Psoas muscle (tissue), 8 donors: ENCODE measurements around the gene RING1. TPM values are rescaled to one million over a fixed set of nuclear protein-coding genes. Genes with fewer than 3 reads are reported as not detected.
A peak's percentile ranks its signal among the peaks of the same experiment; 100 is the strongest.

Experiments
- ATAC-seq, 4 donors: fragments of 200-7000 bp; cut with Tn5 transposase; one replicate each; pipeline ENCODE4 v1.9.1; 2020; ENCODE audit warnings: moderate library complexity in 3 of 4, mild to moderate bottlenecking in 2 of 4
- DNase-seq, 2 donors: peaks; one replicate each; pipeline ENCODE4 v3.0.0-alpha.2; 2020
- H3K27ac ChIP-seq: fragments of 200-600 bp; one replicate; pipeline ENCODE4 v1.8.0; 2022
- H3K27me3 ChIP-seq, 3 donors: fragments of 200-600 bp in 1 of 3; one replicate each; pipeline versions ENCODE4 v1.6.1 to v1.8.0; 2013 to 2022; ENCODE audit warnings: low read length in 2 of 3, mild to moderate bottlenecking in 2 of 3, moderate library complexity in 1 of 3; ENCODE audit not compliant: insufficient read depth in 3 of 3
- H3K36me3 ChIP-seq, 2 donors: fragments of 200-600 bp in 1 of 2; one replicate each; pipeline versions ENCODE4 v1.6.1 to v1.8.0; 2013 to 2022; ENCODE audit warnings: low read depth in 1 of 2, mild to moderate bottlenecking in 1 of 2, moderate library complexity in 1 of 2; ENCODE audit not compliant: insufficient read depth in 1 of 2
- H3K4me1 ChIP-seq: fragments of 200-600 bp; one replicate; pipeline ENCODE4 v1.8.0; 2022
- H3K4me3 ChIP-seq: fragments of 200-600 bp; one replicate; pipeline ENCODE4 v1.8.0; 2022; ENCODE audit warnings: mild to moderate bottlenecking
- H3K9me3 ChIP-seq: fragments of 200-600 bp; one replicate; pipeline ENCODE4 v1.8.0; 2022
- CTCF ChIP-seq: fragments of 200-600 bp; IDR thresholded peaks from one replicate; pipeline ENCODE4 v1.8.0; 2022; ENCODE audit warnings: antibody characterized with exemption
- WGBS, 3 donors: extraction: QIAGEN DNeasy Blood & Tissue Kit; methylation state at CpG; one replicate each; pipeline versions ENCODE4 v1.1.6 to v1.1.7; 2013; 5-methylcytosine and 5-hydroxymethylcytosine counted together
- intact Hi-C, 2 donors: fragments of 100-400 bp; cut with DNase I; formaldehyde crosslinking; loops; one replicate each; pipeline versions ENCODE4 v1.11.0 to v1.14.2; 2022
- polyA plus RNA-seq, 3 donors: library from polyadenylated mRNA; stranded (reverse); fragments of 200-250 nt; gene quantifications; one replicate each; pipeline ENCODE4 v1.2.3, GENCODE V29; 2013
- total RNA-seq, 4 donors: library from RNA; stranded (reverse); fragmentation: NEBNext Ultra II Directional in 2 of 4; extraction: Animal tissue kit (Norgen Biotek cat#: 25700) in 2 of 4; gene quantifications; one replicate each; pipeline versions ENCODE4 v1.2.1 to v1.2.4, GENCODE V29; 2021 to 2023
- donor health status: healthy with polysubstance abuse.
- donor health status: DM: no; HTN: no; CAD: no; lungs with moderate emphysema.
- donor health status: Bipolar disorder and iron deficiency.
- donor health status: healthy.
- donor health status: DM: yes; HTN: yes; CAD: no.
- donor health status: DM: no; HTN: no; CAD: no.
- donor health status: DM: no; HTN: no; CAD: no.
- donor health status: DM: yes; HTN: yes; CAD: no.

The RING1 gene
- total and polyA plus RNA-seq, 7 donors, result 27.9 to 39.4 (median 30.2) TPM

- intact Hi-C loops, result loop anchor here in 1 of 2 donors (5.0 kb wide), 1 partner anchor 69 kb away; no protein-coding TSS in a partner anchor
Measured at GRCh38 chr6:33168639-33169038, 39.7 kb upstream of the RING1 start.

GRCh38 chr6:33169291-33170175, 38.8 kb upstream of the RING1 start:
- no peak overlapping the region for H3K27ac ChIP-seq
- TF ChIP-seq CTCF, result no peak
- no peak overlapping the region for H3K4me3 ChIP-seq
- DNase-seq (no peak), ATAC-seq (no peak)
- intact Hi-C loops, result loop anchor here in 1 of 2 donors (5.0 kb wide), 1 partner anchor 68 kb away; no protein-coding TSS in a partner anchor
- no peaks in the 10 kb centered on the region for H3K27me3 ChIP-seq
- H3K9me3 ChIP-seq, result no peaks in the 10 kb centered on the region
- H3K36me3 ChIP-seq, result no peaks in the 10 kb centered on the region
- 83 to 93% (median 91%) methylated on average over 10 of the region's 10 CpGs for WGBS, 3 donors
- H3K4me1 ChIP-seq, result no peaks in the 10 kb centered on the region

More at GRCh38 chr6:33168639-33169038, 39.7 kb upstream of the RING1 start:
- DNase-seq, result no peak
- no peak for TF ChIP-seq CTCF
- Histone ChIP-seq H3K27ac (no peak overlapping the region), H3K36me3 (no peaks in the 10 kb centered on the region), H3K9me3 (no peaks in the 10 kb centered on the region), H3K4me1 (no peaks in the 10 kb centered on the region), H3K4me3 (no peak overlapping the region), H3K27me3 (no peaks in the 10 kb centered on the region)
- ATAC-seq, result no peak
- WGBS, 3 donors, result 62 to 82% (median 67%) methylated on average over 5 of the region's 5 CpGs

GRCh38 chr6:33170176-33171015, 37.9 kb upstream of the RING1 start:
- Histone ChIP-seq H3K27me3 (no peaks in the 10 kb centered on the region), H3K4me1 (no peaks in the 10 kb centered on the region), H3K4me3 (no peak overlapping the region), H3K27ac (no peak overlapping the region), H3K9me3 (no peaks in the 10 kb centered on the region), H3K36me3 (no peaks in the 10 kb centered on the region)
- no peak for TF ChIP-seq CTCF
- 79 to 81% (median 80%) methylated on average over 9 of the region's 9 CpGs for WGBS, 3 donors
- DNase-seq (no peak), ATAC-seq (no peak)
- intact Hi-C loops, result no loop called here

- no peak for TF ChIP-seq CTCF
- WGBS, 3 donors, result 84 to 89% (median 87%) methylated on average over 9 to 11 of the region's 11 CpGs
- DNase-seq, result peak in 1 of 2 donors; percentile 38
- no peaks in the 10 kb centered on the region for H3K27me3 ChIP-seq
- no peak for ATAC-seq
- intact Hi-C loops, result no loop called here
- H3K4me3 ChIP-seq, result no peak overlapping the region
- H3K27ac ChIP-seq, result no peak overlapping the region
- no peaks in the 10 kb centered on the region for H3K36me3 ChIP-seq
- no peaks in the 10 kb centered on the region for H3K9me3 ChIP-seq
- H3K4me1 ChIP-seq, result no peaks in the 10 kb centered on the region
Measured at GRCh38 chr6:33171016-33171879, 37.1 kb upstream of the RING1 start.
